Colonic mucosa (tissue), 4 donors: ENCODE measurements around the gene ME2. TPM values are rescaled to one million over a fixed set of nuclear protein-coding genes. Genes with fewer than 3 reads are reported as not detected.

ENCODE experiments used
- DNase-seq: peaks from one replicate; pipeline ENCODE4 v3.0.0-alpha.2; 2020
- H3K27ac ChIP-seq: fragments of 200-600 bp; one replicate; pipeline ENCODE4 v1.8.0; 2021
- H3K27me3 ChIP-seq: fragments of 200-600 bp; one replicate; pipeline ENCODE4 v1.8.0; 2021
- H3K36me3 ChIP-seq: fragments of 200-600 bp; one replicate; pipeline ENCODE4 v1.8.0; 2021
- H3K4me1 ChIP-seq: fragments of 200-600 bp; one replicate; pipeline ENCODE4 v1.8.0; 2021; ENCODE audit warnings: mild to moderate bottlenecking
- H3K4me3 ChIP-seq: fragments of 200-600 bp; one replicate; pipeline ENCODE4 v1.8.0; 2021
- H3K9ac ChIP-seq, 2 donors: one replicate each; pipeline ENCODE4 v1.7.0; 2013; ENCODE audit warnings: control low read depth in 2 of 2, low read depth in 2 of 2, low read length in 2 of 2
- H3K9me3 ChIP-seq: fragments of 200-600 bp; one replicate; pipeline ENCODE4 v1.8.0; 2021
- CTCF ChIP-seq: fragments of 200-600 bp; IDR thresholded peaks from one replicate; pipeline ENCODE4 v1.8.0; 2022; ENCODE audit warnings: antibody characterized with exemption, mild to moderate bottlenecking
- intact Hi-C: fragments of 100-400 bp; cut with DNase I; formaldehyde crosslinking; loops from one replicate; pipeline ENCODE4 v1.14.1; 2022
- total RNA-seq, 2 donors: library from RNA; stranded (reverse); fragmentation: NEBNext Ultra II Directional in 1 of 2; extraction: Animal tissue kit (Norgen Biotek cat#: 25700) in 1 of 2; gene quantifications; one replicate each; pipeline ENCODE4 v1.2.1, GENCODE V29; 2021
- donor health status: healthy.
- donor health status: DM: no; HTN: no; CAD: no.
- donor health status: DM: no; HTN: no; CAD: no.

Gene ME2
- total RNA-seq, 2 donors from 2014 or later, result 59.4 to 76.5 TPM

- Histone ChIP-seq H3K27ac (no peak overlapping the region), H3K4me3 (no peak overlapping the region), H3K27me3 (no peaks in the 10 kb centered on the region), H3K4me1 (no peaks in the 10 kb centered on the region), H3K36me3 (no peaks in the 10 kb centered on the region), H3K9me3 (no peaks in the 10 kb centered on the region), H3K9ac (no peak overlapping the region)
- intact Hi-C loops, result no loop called here
- TF ChIP-seq CTCF, result no peak
- DNase-seq, result no peak
Measured at GRCh38 chr18:50848061-50848551, 30.8 kb upstream of the ME2 start.

GRCh38 chr18:50848991-50849390 lies 29.9 kb upstream of the ME2 start:
- Histone ChIP-seq H3K27me3 (no peaks in the 10 kb centered on the region), H3K36me3 (no peaks in the 10 kb centered on the region), H3K4me1 (no peaks in the 10 kb centered on the region), H3K4me3 (no peak overlapping the region), H3K27ac (no peak overlapping the region), H3K9me3 (no peaks in the 10 kb centered on the region), H3K9ac (no peak overlapping the region)
- no peak for DNase-seq
- intact Hi-C loops, result no loop called here
- TF ChIP-seq CTCF, result no peak

- Histone ChIP-seq H3K9ac (no peak overlapping the region), H3K9me3 (no peaks in the 10 kb centered on the region), H3K4me1 (no peaks in the 10 kb centered on the region), H3K27me3 (no peaks in the 10 kb centered on the region), H3K4me3 (no peak overlapping the region), H3K36me3 (no peaks in the 10 kb centered on the region), H3K27ac (no peak overlapping the region)
- TF ChIP-seq CTCF, result no peak
- no peak for DNase-seq
- intact Hi-C loops, result no loop called here
Measured at GRCh38 chr18:50849419-50849821, 29.5 kb upstream of the ME2 start.

- Histone ChIP-seq H3K36me3 (no peaks in the 10 kb centered on the region), H3K9me3 (no peaks in the 10 kb centered on the region), H3K27me3 (no peaks in the 10 kb centered on the region), H3K27ac (no peak overlapping the region), H3K9ac (no peak overlapping the region), H3K4me3 (no peak overlapping the region), H3K4me1 (no peaks in the 10 kb centered on the region)
- intact Hi-C loops, result loop anchor here (2.0 kb wide), 1 partner anchor 30 kb away; the partner anchor contains the start of gene MRO
- no peak for TF ChIP-seq CTCF
- no peak for DNase-seq
Measured at GRCh38 chr18:50850307-50851065, 28.4 kb upstream of the ME2 start.

GRCh38 chr18:50853863-50854271 lies 25.1 kb upstream of the ME2 start:
- intact Hi-C loops, result no loop called here
- H3K4me3 ChIP-seq, result no peak overlapping the region

More at GRCh38 chr18:50853863-50854271, 25.1 kb upstream of the ME2 start:
- no peaks in the 10 kb centered on the region for H3K4me1 ChIP-seq
- no peak for TF ChIP-seq CTCF
- no peaks in the 10 kb centered on the region for H3K9me3 ChIP-seq
- DNase-seq, result peak; percentile 59
- peak overlapping the region in 1 of 2 donors; percentile 62 for H3K9ac ChIP-seq
- H3K27ac ChIP-seq, result peak overlapping the region; percentile 79
- no peaks in the 10 kb centered on the region for H3K27me3 ChIP-seq
- H3K36me3 ChIP-seq, result no peaks in the 10 kb centered on the region
